ENCODE data around the gene CDC5L. TPM values are rescaled to one million over a fixed set of nuclear protein-coding genes. Genes with fewer than 3 reads are reported as not detected.
"Not testable (repeated sequence)": the region's sequence is repeated elsewhere in the genome, so short reads cannot be mapped to it uniquely, and the experiment has no call there.

Gene CDC5L
- 24.1 TPM for polyA plus RNA-seq (ENCODE audit: insufficient read length)

GRCh38 chr6:44387346-44388134, at the start of gene CDC5L:
Gene CDC5L (plus strand): TSS chr6:44387706. CDS start chr6:44387824, 118 bp downstream.
- peak; percentile 99 for DNase-seq (ENCODE audit: low read depth)

- no peak for DNase-seq (ENCODE audit: low read depth)
Measured at GRCh38 chr6:44338228-44339122, 49.0 kb upstream of the CDC5L start.

- no peak for DNase-seq (ENCODE audit: low read depth)
Measured at GRCh38 chr6:44339301-44339700, 48.2 kb upstream of the CDC5L start.

GRCh38 chr6:44339763-44340625, 47.5 kb upstream of the CDC5L start:
- no peak for DNase-seq (ENCODE audit: low read depth)

- DNase-seq (ENCODE audit: low read depth) = no peak
Measured at GRCh38 chr6:44341095-44341890, 46.2 kb upstream of the CDC5L start.

- no peak for DNase-seq (ENCODE audit: low read depth)
Measured at GRCh38 chr6:44342052-44342451, 45.5 kb upstream of the CDC5L start.

GRCh38 chr6:44342489-44342888, 45.0 kb upstream of the CDC5L start, which contains the start of gene SPATS1:
Gene SPATS1 (plus strand): TSS chr6:44342650. CDS start chr6:44343096, 446 bp downstream.
- no peak for DNase-seq (ENCODE audit: low read depth)

GRCh38 chr6:44346818-44347217, 40.7 kb upstream of the CDC5L start:
- not testable (repeated sequence) for DNase-seq (ENCODE audit: low read depth)

GRCh38 chr6:44349904-44350649, 37.4 kb upstream of the CDC5L start:
- no peak for DNase-seq (ENCODE audit: low read depth)

GRCh38 chr6:44350650-44350994, 36.9 kb upstream of the CDC5L start:
- not testable (repeated sequence) for DNase-seq (ENCODE audit: low read depth)

- no peak for DNase-seq (ENCODE audit: low read depth)
Measured at GRCh38 chr6:44352259-44352658, 35.2 kb upstream of the CDC5L start.

GRCh38 chr6:44353336-44353735, 34.2 kb upstream of the CDC5L start:
- DNase-seq (ENCODE audit: low read depth) = no peak

- DNase-seq (ENCODE audit: low read depth) = no peak
Measured at GRCh38 chr6:44355640-44356039, 31.9 kb upstream of the CDC5L start.

- DNase-seq (ENCODE audit: low read depth) = no peak
Measured at GRCh38 chr6:44356487-44356886, 31.0 kb upstream of the CDC5L start.

- no peak for DNase-seq (ENCODE audit: low read depth)
Measured at GRCh38 chr6:44359973-44360372, 27.5 kb upstream of the CDC5L start.

GRCh38 chr6:44361947-44362346, 25.6 kb upstream of the CDC5L start:
- DNase-seq (ENCODE audit: low read depth) = no peak

- DNase-seq (ENCODE audit: low read depth) = no peak
Measured at GRCh38 chr6:44363377-44363926, 24.1 kb upstream of the CDC5L start.

- no peak for DNase-seq (ENCODE audit: low read depth)
Measured at GRCh38 chr6:44366781-44367180, 20.7 kb upstream of the CDC5L start.

GRCh38 chr6:44367681-44368080, 19.8 kb upstream of the CDC5L start:
- DNase-seq (ENCODE audit: low read depth) = no peak

- DNase-seq (ENCODE audit: low read depth) = no peak
Measured at GRCh38 chr6:44373051-44373450, 14.5 kb upstream of the CDC5L start.
